Measurements from ENCODE around the gene NTRK3. TPM values are rescaled to one million over a fixed set of nuclear protein-coding genes. Genes with fewer than 3 reads are reported as not detected.
A peak's percentile ranks its signal among the peaks of the same experiment; 100 is the strongest.

NTRK3 gene
- total RNA-seq, 1 experiment from 2014 or later, result not detected

GRCh38 chr15:88275804-88276203 is 19.3 kb upstream of the NTRK3 start:
- DNase-seq, result no peak
- BruUV-seq (replicated peaks), result no TSS peak
- Mint-ChIP-seq H3K27me3 (ENCODE audit: insufficient read depth, unreplicated experiment) (peaks cover 11% of the 10 kb centered on the region), H3K4me1 (ENCODE audit: low read depth, unreplicated experiment) (no peaks in the 10 kb centered on the region), H3K9me3 (ENCODE audit: unreplicated experiment) (peaks cover 7% of the 10 kb centered on the region), H3K4me3 (ENCODE audit: unreplicated experiment) (no peak overlapping the region), H3K36me3 (ENCODE audit: insufficient read depth, unreplicated experiment) (no peaks in the 10 kb centered on the region), H3K27ac (ENCODE audit: unreplicated experiment) (no peak overlapping the region)
- H3K9me3 ChIP-seq, result no peaks in the 10 kb centered on the region
- no peak overlapping the region for H3K4me3 ChIP-seq (ENCODE audit: low read depth, low read length)
- intact Hi-C loops (cut with micrococcal nuclease; ENCODE audit: unreplicated experiment), result loop anchor here (10.0 kb wide), 1 partner anchor 179 kb away; no protein-coding TSS in a partner anchor
- POLR2A ChIA-PET, result interaction anchor here (0.6 kb wide), 1 partner anchor 81 kb away, joined by 3 read pairs; no protein-coding TSS in a partner anchor
- H3K36me3 ChIP-seq (ENCODE audit: control insufficient read depth, insufficient read depth, low read length), result no peaks in the 10 kb centered on the region
- CTCF ChIA-PET, result interaction anchor here (0.6 to 1.4 kb wide), 3 partner anchors 9 to 219 kb away, joined by 3 to 4 read pairs (median 3); no protein-coding TSS in a partner anchor
- H3K4me1 ChIP-seq, result peaks cover 5% of the 10 kb centered on the region; the same call in 1 of the 2 replicates
- H3K27me3 ChIP-seq (replicated peaks; ENCODE audit: control insufficient read depth, insufficient read depth, low read length), result no peaks in the 10 kb centered on the region
- TF ChIP-seq CTCF (IDR thresholded peaks at IDR 0.05; ENCODE audit: insufficient read depth in 1 of 2, low read depth in 1 of 2, low read length in 1 of 2, severe bottlenecking in 1 of 2, unreplicated experiment in 1 of 2), result no peak

DNA sequence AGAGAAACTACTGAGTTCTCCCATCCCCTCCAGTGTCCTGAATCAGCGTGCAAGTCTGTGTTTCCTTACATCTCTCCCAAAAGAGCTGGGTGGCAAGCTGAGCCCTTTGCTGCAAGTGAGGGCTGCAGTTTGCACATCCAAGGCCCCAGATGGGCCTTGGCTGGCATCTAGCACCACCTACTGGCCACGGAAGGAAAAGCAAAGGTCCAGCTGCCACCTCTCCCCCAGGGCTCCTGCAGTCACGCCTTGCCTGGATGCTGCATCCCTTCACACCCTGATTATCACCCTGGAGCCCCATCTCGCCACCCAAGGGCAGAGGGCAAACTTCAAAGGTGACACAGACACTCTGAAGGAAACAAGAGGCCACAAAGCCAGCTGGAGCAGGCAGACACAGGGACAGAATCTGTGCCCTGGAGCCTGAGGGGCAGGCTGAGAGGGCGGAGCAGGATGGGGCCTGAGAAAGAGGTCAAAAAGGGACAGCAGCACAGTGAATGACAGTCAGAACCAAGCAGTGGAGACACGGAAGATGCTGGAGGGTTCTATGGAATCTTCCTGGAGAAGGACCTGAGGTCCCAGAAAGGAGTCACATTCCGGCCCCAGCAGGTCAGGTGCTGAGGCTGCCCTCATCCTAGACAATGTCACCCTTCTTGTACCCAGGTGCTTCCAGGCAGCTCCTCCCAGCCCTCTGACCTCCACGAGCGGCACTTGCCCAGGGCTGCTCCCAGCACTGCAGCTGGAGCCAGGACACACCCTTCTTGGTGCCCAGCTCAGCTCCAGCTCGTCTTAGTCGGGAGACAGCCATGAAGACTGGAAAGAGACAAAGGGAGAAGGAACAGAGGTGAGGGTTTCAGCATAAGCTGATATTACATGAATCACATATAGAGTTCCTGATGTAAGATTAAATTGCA is 18.3 kb upstream of the NTRK3 start:
- intact Hi-C loops (cut with micrococcal nuclease; ENCODE audit: unreplicated experiment), result loop anchor here (10.0 kb wide), 1 partner anchor 180 kb away; no protein-coding TSS in a partner anchor
- peak; percentile 72 to 79 for TF ChIP-seq CTCF (IDR thresholded peaks at IDR 0.05; ENCODE audit: insufficient read depth in 1 of 2, low read depth in 1 of 2, low read length in 1 of 2, severe bottlenecking in 1 of 2, unreplicated experiment in 1 of 2)
- ChIA-PET POLR2A (interaction anchor here (0.6 kb wide), 1 partner anchor 82 kb away, joined by 3 read pairs; no protein-coding TSS in a partner anchor), CTCF (interaction anchor here (0.6 to 1.4 kb wide), 4 partner anchors 10 to 161 kb away, joined by 3 to 4 read pairs (median 3); no protein-coding TSS in a partner anchor)
- Mint-ChIP-seq H3K27ac (ENCODE audit: unreplicated experiment) (no peak overlapping the region), H3K9me3 (ENCODE audit: unreplicated experiment) (peaks cover 2% of the 10 kb centered on the region), H3K4me3 (ENCODE audit: unreplicated experiment) (no peak overlapping the region), H3K4me1 (ENCODE audit: low read depth, unreplicated experiment) (no peaks in the 10 kb centered on the region), H3K27me3 (ENCODE audit: insufficient read depth, unreplicated experiment) (peaks cover 15% of the 10 kb centered on the region), H3K36me3 (ENCODE audit: insufficient read depth, unreplicated experiment) (no peaks in the 10 kb centered on the region)
- peak; percentile 60 to 67 for DNase-seq
- H3K27me3 ChIP-seq (replicated peaks; ENCODE audit: control insufficient read depth, insufficient read depth, low read length), result no peaks in the 10 kb centered on the region
- H3K36me3 ChIP-seq (ENCODE audit: control insufficient read depth, insufficient read depth, low read length), result no peaks in the 10 kb centered on the region
- no peak overlapping the region for H3K4me3 ChIP-seq (ENCODE audit: low read depth, low read length)
- BruUV-seq (replicated peaks), result no TSS peak
- no peaks in the 10 kb centered on the region for H3K9me3 ChIP-seq
- H3K4me1 ChIP-seq, result peaks cover 5% of the 10 kb centered on the region; the same call in 1 of the 2 replicates

GRCh38 chr15:88272421-88272820 is 15.9 kb upstream of the NTRK3 start:
- no peaks in the 10 kb centered on the region for H3K36me3 ChIP-seq (ENCODE audit: control insufficient read depth, insufficient read depth, low read length)
- POLR2A ChIA-PET, result no interaction called here
- H3K4me3 ChIP-seq (ENCODE audit: low read depth, low read length), result no peak overlapping the region
- no peaks in the 10 kb centered on the region for H3K27me3 ChIP-seq (replicated peaks; ENCODE audit: control insufficient read depth, insufficient read depth, low read length)
- Mint-ChIP-seq H3K9me3 (ENCODE audit: unreplicated experiment) (no peaks in the 10 kb centered on the region), H3K4me1 (ENCODE audit: low read depth, unreplicated experiment) (no peaks in the 10 kb centered on the region), H3K27ac (ENCODE audit: unreplicated experiment) (no peak overlapping the region), H3K4me3 (ENCODE audit: unreplicated experiment) (no peak overlapping the region), H3K36me3 (ENCODE audit: insufficient read depth, unreplicated experiment) (no peaks in the 10 kb centered on the region), H3K27me3 (ENCODE audit: insufficient read depth, unreplicated experiment) (peaks cover 21% of the 10 kb centered on the region)
- H3K9me3 ChIP-seq, result no peaks in the 10 kb centered on the region
- CTCF ChIA-PET, result no interaction called here
- no peak for TF ChIP-seq CTCF (IDR thresholded peaks at IDR 0.05; ENCODE audit: insufficient read depth in 1 of 2, low read depth in 1 of 2, low read length in 1 of 2, severe bottlenecking in 1 of 2, unreplicated experiment in 1 of 2)
- no peak for DNase-seq
- no peaks in the 10 kb centered on the region for H3K4me1 ChIP-seq
- intact Hi-C loops (cut with micrococcal nuclease; ENCODE audit: unreplicated experiment), result loop anchor here (10.0 kb wide), 1 partner anchor 182 kb away; no protein-coding TSS in a partner anchor
- no TSS peak for BruUV-seq (replicated peaks)

Data from Caco-2 (cell line).